ENCODE measurements around the gene NUMA1.

Gene NUMA1

DNA sequence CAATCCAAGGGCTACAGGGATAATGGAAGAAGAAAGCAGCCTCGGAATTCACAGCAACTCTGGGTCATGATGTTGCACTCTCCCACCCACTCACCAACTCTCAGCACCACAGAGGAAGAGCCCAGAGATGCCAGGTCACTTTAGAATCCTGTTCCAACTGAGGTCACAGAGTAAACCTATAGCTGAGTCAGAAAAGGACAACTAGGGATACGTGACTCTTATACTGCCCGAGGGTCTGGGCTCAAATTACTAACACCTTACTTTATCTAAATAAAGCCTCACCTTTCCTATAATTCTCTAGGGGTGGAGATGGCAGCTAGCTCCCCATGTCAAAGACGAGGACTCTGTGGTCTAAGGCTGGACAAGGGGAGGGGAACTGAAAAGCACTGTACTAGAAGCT lies 57.0 kb downstream of the NUMA1 start:
- no peak for DNase-seq (ENCODE audit: low spot score)

DNA sequence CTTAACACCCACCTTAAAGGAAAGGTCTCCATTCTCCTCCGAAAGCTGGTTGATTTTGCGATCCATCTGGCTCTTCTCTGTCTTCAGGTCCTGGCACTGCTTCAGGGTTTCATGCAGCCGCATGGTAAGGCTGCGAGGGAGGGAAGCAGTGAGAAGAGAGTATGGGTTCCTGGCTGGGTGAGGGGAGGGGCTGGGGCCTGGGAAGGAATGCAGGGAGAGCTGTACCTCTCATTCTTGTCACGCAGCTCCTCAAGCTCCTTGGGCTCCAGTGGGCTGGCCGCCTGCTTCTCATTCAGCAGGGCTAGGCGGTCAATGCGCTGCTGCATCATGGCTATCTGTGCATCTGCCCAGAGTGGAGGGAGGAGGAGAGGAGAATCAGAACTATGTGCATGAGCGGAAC lies 62.2 kb downstream of the NUMA1 start:
- no peak for DNase-seq (ENCODE audit: low spot score)

DNA sequence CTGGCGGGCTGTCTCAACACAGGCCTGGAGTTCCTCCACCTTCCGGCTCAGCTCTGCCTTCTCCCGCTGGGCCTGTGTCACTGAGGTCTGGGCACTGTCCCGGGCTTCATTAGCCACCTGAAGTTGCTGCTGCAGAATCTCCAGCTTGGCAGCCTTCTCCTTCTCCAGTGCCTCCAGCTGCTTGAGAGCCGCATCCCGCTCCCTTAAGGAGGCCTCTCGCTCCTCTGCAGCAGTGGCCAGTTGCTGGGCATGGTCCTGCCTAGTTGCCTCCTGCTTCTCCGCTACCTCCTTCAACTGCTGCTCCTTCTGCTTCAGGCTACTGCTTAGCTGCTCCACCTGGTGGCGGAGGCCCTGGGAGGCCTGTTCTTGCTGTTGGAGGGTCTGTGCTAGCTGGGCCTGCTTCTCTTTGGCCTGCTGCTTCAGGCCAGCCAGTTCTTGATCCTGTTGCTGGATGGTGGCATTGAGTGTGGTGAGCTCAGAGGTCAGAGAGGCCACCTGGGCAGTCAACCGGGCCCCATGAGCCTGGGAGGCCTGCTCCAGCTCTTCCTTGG lies 64.8 kb downstream of the NUMA1 start:
- no peak for DNase-seq (ENCODE audit: low spot score)

DNA sequence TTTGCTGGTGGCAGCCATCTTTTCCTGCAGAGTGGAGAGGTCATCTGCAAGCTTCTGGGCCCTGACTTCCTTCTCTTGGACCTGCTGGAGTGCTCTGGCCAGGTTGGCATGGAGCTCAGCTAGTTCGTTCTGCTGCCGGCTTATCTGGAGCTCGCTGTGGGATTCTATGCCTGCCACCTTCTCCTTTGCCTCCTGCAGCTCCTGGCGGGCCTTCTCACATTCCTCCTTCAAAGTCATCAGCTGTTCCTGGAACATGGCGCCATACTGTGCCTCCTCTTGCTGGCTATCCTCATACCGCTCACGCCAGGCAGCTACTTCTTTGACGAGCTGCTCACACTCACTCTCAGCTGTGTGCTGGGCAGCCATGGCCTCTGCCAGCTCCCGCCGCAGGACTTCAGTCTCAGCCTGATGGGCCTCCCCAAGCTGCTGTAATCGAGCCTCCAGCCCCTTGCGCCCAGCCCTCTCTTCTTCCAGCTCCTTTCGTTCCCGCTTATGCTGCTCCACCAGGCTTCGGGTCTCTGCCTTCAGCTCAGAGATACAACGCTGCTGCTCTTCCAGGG lies 65.5 kb downstream of the NUMA1 start:
- no peak for DNase-seq (ENCODE audit: low spot score)

DNA sequence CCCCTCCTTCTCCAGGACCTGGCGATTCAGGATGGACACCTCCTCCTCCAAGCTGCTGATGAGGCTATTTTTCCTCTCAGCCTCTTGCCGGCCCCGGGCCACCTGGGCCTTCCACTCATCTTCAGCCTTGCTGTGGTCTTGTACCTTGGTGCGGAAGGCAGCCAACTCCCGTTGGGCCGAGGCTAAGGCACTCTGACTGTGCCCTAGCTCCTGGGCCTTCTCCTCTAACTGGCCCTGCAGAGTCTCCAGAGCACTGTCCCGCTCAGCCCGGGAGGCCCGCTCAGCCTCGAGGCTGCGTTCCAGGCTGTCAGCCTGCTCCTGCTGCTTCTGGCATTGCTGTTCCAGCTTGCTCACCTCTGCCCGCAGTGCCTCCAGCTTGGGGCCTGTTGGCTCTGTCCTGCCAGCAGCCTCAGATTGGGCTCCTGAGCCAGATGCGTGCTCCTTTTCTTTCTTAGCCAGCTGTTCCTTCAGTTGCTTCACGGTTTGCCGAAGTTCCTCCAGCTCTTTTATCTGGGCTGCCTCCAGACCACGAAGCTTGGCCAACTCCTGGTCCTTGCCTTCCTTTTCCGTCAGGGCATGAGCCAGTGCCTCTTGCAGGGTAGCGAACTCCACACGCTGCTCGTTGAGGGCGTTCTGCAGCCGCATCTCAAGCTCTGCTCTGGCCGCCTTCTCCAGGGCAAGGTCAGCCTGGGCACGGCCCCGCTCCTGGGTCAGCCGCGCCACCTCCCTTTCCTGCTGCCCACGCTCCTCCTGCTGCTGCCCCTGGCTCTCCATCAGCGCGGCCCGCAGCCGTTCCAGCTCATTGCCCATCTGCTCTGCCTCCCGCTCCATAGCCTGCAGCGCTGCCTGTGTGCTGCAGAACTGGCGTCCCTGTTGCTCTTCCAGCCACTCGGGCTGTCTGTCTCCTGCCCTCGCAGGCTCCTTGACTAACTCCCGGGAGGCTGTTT lies 66.3 kb downstream of the NUMA1 start:
- DNase-seq (ENCODE audit: low spot score) = no peak

DNA sequence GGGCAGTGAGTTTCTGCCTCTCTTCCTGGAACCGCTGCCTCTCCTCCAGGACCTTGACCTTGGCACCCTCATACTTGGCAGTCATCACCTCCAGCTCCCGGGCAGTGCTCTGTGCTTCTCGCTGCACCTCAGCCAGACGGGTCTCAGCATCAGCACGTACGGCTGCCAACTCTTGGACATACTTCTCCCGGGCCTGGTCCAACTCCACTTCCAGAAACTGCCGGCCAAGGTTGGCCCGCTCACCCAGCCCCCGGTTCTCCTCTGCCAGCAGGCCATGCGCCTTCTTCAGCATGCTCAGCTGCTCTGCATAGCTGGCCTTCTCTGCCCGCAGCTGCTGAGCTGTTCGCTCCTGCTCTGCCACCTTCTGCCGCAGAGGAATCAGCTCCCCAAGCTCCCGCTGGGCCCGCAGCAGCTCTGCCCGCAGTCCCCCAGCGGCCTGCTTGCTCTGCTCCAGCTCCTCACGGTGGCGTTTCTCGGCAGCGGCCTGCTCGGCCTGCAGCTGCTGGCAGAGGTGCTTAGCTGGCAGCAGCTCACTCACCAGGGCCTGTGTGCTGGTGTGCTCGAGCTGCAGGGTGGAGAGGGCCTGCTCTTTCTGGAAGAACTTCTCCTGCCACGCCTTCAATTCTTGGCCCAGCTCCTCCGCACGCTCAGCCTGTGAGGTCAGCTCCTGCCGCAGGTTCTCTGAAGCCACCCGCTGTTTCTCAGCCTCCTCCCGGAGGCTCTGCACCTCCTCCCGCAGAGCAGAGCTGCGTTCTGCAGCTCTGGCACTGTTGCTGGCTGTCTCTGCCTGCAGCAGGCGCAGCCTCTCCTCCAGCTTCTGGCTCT lies 67.2 kb downstream of the NUMA1 start:
- no peak for DNase-seq (ENCODE audit: low spot score)

DNA sequence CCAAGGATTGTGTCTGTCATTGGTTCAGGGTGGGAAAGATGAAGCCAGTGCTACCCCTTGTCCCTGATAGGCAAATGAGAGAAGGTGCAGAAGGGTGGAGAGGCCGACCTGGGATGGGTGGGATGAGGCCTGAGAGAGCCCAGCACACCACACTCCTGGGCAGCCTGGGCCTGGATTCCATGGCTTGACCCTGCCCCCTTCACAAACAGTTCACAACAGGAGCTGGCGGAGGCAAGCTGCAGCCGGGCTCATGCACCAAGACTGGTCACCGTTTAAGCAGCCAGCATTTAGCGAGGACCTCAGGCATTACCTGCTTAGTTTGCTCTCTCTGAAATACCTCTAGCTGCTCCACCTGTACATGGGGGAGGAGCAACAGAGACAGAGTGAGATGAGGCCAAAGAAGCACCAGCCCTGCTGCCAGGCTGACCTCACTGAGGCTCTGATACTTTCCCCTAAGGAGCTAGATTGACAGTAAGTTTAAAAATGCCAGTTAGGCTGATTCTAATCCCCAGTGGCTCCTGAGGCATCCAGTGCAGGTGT lies 68.2 kb downstream of the NUMA1 start:
- DNase-seq (ENCODE audit: low spot score) = no peak

DNA sequence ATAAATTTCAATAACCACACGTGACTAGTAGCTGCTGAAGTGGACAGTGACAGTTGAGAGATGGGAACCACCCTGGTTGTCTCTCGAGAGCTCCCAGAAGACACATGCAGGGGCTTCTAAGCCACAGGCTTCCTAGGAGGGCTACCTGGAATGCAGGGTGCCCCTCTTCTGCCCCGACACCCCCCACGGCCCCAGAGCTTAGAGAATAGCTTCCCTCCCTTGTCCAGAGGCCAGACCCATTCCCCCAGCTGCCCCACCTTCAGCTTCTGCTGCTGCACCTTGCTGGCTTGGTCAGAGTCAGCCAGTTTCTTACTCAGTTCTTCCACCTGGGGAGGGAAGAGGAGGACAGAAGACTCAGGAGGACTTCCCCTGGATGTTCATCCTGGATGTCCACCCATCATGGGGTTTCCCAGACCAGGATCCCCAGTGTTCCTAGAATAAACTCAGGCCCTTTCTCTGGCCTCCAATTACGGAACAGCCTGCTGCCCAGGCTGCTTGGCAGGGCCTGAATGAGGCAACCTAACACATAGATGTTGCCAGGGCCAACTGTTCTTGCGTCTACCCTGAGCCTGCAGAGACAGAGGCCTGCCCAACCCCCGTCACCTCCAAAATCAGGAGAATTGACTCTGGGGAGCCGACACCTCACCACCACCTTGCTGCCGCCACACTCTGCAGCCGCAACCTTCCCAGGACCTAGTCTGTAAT lies 69.7 kb downstream of the NUMA1 start:
- DNase-seq (ENCODE audit: low spot score) = no peak

DNA sequence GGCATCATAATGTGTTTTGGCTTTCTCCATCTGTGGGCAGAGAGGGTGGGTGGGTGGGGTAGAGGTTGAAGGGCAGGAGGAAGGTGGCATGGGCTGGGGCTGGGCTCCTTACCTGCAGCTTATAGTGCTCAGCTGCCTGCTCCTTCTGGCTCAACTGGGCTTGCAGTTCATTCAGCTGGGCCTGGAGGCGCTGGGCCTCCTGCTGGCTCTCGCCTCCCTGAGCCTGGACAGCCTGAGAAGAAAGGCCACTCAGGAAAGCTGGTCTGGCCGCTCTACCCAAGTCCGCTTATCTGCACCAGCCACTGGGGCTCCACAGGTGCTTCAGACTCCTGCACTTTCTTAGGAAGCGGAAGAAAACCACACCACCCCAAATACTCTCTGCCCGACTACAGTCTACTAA lies 71.2 kb downstream of the NUMA1 start:
- no peak for DNase-seq (ENCODE audit: low spot score)

DNA sequence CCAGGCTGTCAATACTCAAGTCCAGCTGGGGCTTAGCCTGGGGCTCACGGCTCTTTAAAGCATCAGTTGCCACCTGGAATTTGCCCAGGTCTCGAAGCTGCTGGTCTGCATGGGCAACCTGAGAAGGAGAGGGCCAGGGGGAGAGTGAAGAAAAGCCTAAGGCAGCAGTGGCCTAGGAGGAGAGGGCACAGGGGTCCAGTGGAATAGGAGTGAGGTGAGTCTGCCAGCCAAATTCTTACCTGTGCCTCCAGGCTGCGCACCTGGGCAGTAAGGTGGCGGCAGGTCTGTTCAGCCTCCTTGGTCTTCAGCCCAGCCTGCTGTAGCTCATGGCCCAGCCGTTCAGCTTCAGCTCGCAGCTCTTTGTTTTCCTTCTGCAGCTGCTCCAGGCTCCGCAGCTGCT lies 71.6 kb downstream of the NUMA1 start:
- DNase-seq (ENCODE audit: low spot score) = no peak

DNA sequence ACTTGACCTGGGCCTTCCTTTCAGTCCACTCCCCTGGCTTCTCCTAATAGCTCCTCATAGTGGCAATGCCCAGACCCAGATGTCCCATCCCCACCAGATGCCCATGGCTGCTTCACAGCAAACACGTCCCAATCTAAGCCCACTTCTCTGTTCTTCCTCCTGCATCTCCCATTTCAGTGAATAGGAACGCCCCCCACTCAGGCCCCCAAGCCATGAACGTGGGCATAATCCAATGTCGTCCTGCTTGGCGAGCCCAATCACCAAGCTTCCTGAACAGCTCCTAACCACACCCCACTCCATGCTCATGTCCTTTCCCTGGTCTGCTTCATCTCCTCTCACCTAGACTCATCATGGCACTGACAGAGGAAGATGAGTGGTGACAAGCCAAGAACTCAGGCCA lies 72.8 kb downstream of the NUMA1 start:
- DNase-seq (ENCODE audit: low spot score) = no peak

DNA sequence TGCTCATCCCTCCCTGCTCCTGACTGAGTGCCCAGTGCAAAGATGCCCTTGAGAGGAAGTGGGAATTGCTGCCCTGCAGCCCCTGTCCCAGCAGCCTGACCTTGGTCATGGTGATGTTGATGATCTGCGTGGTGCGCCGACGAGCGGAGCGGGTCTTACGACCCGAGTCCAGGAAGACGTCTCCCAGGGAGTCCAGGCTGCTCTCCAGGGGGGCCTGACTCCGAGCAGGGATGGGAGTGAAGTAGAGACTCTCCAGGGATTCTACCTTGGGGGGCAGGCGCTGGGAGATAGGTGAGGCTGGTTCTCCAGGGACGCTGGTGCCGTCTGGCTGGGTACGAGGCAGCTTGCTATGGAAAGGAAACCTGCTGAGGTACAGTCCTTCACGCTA lies 73.3 kb downstream of the NUMA1 start:
- no peak for DNase-seq (ENCODE audit: low spot score)

DNA sequence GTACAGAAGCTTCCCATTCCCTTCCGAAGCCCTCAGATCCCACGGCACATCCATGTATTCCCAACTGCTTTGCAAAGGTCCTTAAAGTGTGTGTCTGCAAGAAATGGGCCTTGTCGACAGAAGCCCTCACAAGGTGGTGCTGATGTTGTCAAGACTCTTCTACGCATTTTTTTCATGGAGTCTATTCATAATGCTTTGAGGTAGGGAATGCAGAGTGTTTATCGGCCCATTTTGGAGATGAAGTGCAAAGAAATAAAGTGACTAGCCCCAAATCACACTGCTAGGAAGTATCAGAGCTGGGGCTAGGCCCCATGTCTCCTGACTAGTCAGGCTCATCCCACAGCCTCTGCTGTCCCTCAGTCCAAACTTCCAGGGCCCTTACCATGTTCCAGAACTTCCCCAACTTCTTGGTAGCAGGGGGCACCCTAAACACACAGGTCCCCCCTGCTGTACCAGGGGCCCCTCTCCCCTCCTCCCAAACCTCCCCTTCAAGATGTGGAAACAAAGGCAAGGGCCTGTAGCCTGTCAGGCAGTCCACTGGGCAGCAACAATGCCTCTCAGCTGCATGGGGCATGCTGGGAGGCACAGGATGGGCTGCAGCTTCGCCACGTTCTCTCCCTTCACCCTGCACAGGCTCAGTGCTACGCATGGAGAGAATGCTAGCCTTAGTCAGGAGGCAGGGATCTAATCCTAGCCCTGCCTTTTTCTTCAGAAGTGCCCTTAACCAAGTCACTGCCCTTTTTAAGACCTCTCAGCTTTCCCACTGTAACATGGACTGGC lies 73.8 kb downstream of the NUMA1 start:
- DNase-seq (ENCODE audit: low spot score) = no peak

DNA sequence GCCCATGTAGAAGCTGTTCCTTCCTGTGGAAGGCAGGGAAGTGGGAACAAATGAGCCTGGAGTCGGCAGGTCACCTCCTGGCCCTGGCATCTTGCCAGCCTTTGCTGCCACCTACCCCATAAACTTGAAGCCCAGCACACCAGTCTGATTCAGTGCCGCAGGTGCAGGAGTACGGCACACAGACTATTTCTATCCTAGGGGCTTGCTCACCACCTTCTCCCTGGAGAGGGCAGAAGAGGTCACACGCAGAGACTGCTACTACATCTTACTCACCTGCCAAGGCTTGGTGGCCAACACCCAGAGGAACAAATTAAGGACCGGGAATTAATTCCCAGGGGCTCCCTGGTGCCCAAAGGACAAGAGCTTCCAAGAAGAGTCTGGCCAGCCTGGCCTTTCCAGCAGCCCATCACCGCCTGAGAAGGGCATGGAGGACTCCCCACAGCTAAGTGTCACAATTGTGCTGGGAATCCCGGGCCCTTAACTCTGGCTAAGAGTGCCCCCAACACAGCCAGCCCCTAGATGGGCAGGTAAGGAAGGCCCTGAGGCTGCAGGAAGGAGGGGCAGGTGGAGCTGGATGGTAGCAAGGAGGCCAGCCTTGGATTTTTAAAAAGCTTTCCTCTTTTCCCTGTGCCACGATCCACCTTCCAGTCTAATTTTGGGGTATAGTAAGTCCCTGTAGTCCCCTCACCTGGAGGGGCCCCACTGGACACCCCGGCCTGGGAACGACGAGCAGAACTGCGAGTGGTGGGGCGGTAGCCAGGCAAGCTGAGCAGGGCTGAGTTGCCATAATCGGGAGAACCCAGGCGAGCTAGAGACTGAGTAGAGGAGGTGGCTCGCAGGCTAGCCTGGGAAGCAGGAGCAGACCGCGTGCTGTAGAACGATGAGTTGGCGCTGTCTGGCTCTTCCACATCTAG lies 74.7 kb downstream of the NUMA1 start:
- no peak for DNase-seq (ENCODE audit: low spot score)

DNA sequence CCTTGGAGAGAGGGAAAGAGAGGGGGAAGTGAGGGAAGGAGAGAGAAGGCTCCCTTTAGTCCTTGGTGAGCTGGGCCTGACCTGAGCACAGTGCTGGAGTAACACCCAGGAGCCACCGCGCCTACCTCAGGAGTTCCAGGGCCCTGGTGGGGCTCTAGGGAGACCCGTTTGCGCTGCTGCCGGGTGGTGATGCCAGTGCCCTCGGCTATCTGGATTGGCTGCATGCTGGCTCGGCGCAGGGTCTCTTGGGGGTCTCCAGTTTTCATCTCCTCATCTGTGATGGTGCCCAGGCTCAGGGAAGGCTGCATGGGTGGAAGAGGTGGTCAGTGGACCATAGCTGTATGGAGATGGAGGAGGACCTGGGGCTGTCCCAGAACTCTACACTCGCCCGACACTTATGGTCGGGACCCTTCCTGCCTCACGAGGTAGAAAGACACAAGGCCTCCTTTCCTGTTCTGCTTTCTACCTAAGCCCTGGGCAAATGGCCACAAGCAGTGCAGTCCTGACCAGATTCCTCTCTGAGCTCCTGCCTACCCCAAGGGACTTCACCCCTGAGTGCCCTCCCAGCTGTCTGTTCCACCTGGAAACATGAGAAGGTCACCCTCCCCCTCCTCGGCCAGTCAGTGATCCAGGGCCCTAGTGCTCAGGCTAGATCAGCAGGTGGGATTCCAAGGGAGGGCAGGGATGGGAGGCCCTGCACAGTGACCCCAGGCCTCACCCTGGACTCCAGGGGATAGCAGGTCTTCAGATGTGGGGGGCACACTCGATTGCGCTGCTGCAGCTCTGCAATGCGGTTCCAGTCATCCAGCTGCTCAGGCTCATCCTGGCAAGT lies 75.6 kb downstream of the NUMA1 start:
- no peak for DNase-seq (ENCODE audit: low spot score)

DNA sequence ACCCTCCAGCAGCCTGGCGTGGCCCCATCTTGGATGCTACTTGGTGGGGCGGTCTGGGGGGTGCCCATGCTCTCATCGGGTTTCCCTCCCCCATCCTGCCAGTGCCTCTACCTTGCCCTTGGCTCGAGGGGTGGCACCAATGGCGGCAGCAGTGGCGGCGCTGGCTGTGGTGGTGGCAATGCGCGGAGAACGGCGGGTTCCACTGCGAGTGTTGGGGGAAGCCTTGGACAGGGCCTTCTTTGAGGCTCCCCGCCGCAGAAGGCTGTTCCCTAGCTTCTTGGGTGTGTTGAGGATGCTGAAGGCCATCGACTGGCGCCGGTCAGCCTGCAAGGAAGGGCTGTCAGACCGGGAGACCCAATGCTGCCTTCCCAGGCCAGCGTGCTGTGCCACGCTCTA lies 76.6 kb downstream of the NUMA1 start:
- DNase-seq (ENCODE audit: low spot score) = no peak

DNA sequence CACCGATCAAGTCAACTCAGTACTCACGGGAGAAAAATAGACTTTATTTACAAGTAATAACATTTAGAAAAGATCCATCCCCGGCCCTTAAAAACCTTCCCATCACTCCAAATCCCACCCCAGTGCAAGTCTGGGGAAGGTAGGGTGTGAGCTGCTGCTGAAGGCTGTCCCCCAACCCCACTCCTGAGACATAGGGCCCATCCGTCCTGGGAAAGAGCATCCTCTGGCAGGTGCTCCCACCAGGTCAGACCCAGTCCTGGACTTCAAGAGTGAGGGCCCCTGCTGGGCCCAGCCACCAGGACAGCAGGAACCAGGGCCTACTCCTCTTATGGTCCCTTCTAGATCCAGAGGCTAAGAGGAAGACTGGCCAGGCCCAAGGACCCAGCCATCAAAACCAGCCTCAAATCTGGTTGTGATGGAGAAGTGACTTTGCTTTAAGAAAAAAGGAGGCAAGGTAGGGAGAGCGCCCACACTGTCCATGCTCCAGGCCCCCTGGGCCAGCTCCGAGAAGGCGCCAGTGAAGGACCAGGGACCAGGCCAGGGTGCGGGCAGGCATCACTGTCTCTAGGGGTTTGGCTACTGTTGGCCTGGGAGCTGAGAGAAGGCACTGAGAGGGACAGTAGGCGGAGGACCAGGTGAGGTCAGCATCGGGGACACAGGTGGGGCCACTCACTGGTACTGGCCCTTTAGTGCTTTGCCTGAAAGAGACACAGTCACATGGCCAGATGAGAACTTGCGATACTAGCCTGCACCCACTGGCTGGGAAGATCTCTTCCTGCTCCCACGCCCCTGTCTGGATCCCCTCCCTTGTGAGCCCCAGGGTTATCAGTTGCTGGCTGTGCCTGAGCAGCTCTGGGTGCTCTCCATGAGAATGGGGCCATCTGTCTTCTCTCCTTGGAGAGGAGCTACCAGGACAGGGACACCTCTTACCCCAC lies 77.2 kb downstream of the NUMA1 start:
- DNase-seq (ENCODE audit: low spot score) = no peak
